H1 (cell line): Measurements from ENCODE around the gene GINS3. TPM values are rescaled to one million over a fixed set of nuclear protein-coding genes. Genes with fewer than 3 reads are reported as not detected.

Experiments
- CBX5 ChIP-seq: fragments of 300-800, 300-1000 bp; sonication (generic); IDR thresholded peaks from 2 replicates; pipeline ENCODE4 v1.7.1; 2016; ENCODE audit warnings: antibody characterized with exemption, low read length, low read depth
- SIRT6 ChIP-seq: IDR thresholded peaks from one replicate; pipeline ENCODE4 v1.7.1; 2012; ENCODE audit warnings: low read length, inconsistent platforms
- TAF7 ChIP-seq: optimal IDR thresholded peaks from 2 replicates; pipeline ENCODE3; 2011; ENCODE audit warnings: low read depth, mild to moderate bottlenecking, inconsistent platforms, low read length, moderate library complexity, borderline replicate concordance
- TBP ChIP-seq: IDR thresholded peaks from 2 replicates; pipeline ENCODE4 v1.6.1; 2011; ENCODE audit warnings: low read depth, low read length, improper control_type of control experiment
- YY1 ChIP-seq: IDR thresholded peaks from 2 replicates; pipeline ENCODE4 v1.6.1; 2011; ENCODE audit warnings: low read depth, mild to moderate bottlenecking, low read length
- polyA plus RNA-seq, 7 experiments: library from polyadenylated mRNA; depleted of rRNA in 3 of 7; stranded (reverse) in 5 of 7; unstranded in 2 of 7; fragments of >200 nt in 5 of 7; fragments of 200-250 nt in 2 of 7; gene quantifications; 1 replicate in 5 of 7; 2 replicates in 1 of 7; 4 replicates in 1 of 7; pipeline versions ENCODE4 v1.2.1 to v1.2.3, GENCODE V29; 2011 to 2013; ENCODE audit warnings: missing spikeins in 2 of 7, mixed read lengths in 2 of 7
- total RNA-seq: library from RNA; stranded (reverse); fragmentation: NEBNext Ultra II Directional; extraction: Animal tissue kit (Norgen Biotek cat#: 25700); gene quantifications from 2 replicates; pipeline ENCODE4 v1.2.1, GENCODE V29; 2021

Gene GINS3
- total and polyA plus RNA-seq, 2 of the 8 experiments (the other 6 are each of a cell fraction or from before 2014, with no cell fraction given): 12.9 to 15.4 TPM

- TF ChIP-seq CBX5 (no peak), SIRT6 (no peak), YY1 (no peak), TAF7 (no peak), TBP (no peak)
- TF ChIP-seq, all 59 proteins: peak for 0
Measured at GRCh38 chr16:58346831-58347371, 45.4 kb upstream of the GINS3 start (continued).
